Activated CD4-positive, alpha-beta T cell treated with anti-CD3 and anti-CD28 coated beads for 1 hour (primary cell): ENCODE results near the gene PRSS12.

ENCODE experiments used
- DNase-seq: peaks from one replicate; pipeline ENCODE4 v3.0.0-alpha.2; 2020

The PRSS12 gene

GRCh38 chr4:118354913-118355312, 2.1 kb upstream of the PRSS12 start:
- no peak for DNase-seq

GRCh38 chr4:118353534-118354030, 779 bp upstream of the PRSS12 start:
- no peak for DNase-seq

GRCh38 chr4:118351851-118352827, 664 bp downstream of the PRSS12 start:
- no peak for DNase-seq

- no peak for DNase-seq
Measured at GRCh38 chr4:118350961-118351360, 1.8 kb downstream of the PRSS12 start.

- DNase-seq, result no peak
Measured at GRCh38 chr4:118348886-118349285, 3.9 kb downstream of the PRSS12 start.

GRCh38 chr4:118346495-118346894, 6.3 kb downstream of the PRSS12 start:
- no peak for DNase-seq

GRCh38 chr4:118345813-118346212, 7.0 kb downstream of the PRSS12 start:
- no peak for DNase-seq

- no peak for DNase-seq
Measured at GRCh38 chr4:118344801-118345200, 8.0 kb downstream of the PRSS12 start.

GRCh38 chr4:118343501-118343900, 9.3 kb downstream of the PRSS12 start:
- DNase-seq, result no peak

- DNase-seq, result no peak
Measured at GRCh38 chr4:118340109-118340508, 12.7 kb downstream of the PRSS12 start.

- no peak for DNase-seq
Measured at GRCh38 chr4:118338981-118339765, 13.6 kb downstream of the PRSS12 start.

GRCh38 chr4:118338518-118338917, 14.3 kb downstream of the PRSS12 start:
- no peak for DNase-seq

GRCh38 chr4:118337954-118338353, 14.8 kb downstream of the PRSS12 start:
- DNase-seq, result no peak

- no peak for DNase-seq
Measured at GRCh38 chr4:118335774-118336173, 17.0 kb downstream of the PRSS12 start.

- no peak for DNase-seq
Measured at GRCh38 chr4:118335324-118335723, 17.5 kb downstream of the PRSS12 start.

GRCh38 chr4:118331352-118331751, 21.5 kb downstream of the PRSS12 start:
- DNase-seq, result no peak

GRCh38 chr4:118329849-118330248, 23.0 kb downstream of the PRSS12 start:
- DNase-seq, result no peak

GRCh38 chr4:118327554-118328241, 25.1 kb downstream of the PRSS12 start:
- no peak for DNase-seq

- DNase-seq, result no peak
Measured at GRCh38 chr4:118326585-118326984, 26.2 kb downstream of the PRSS12 start.

GRCh38 chr4:118325431-118325830, 27.4 kb downstream of the PRSS12 start:
- no peak for DNase-seq

- no peak for DNase-seq
Measured at GRCh38 chr4:118322831-118323502, 29.8 kb downstream of the PRSS12 start.

GRCh38 chr4:118318931-118319330, 33.9 kb downstream of the PRSS12 start:
- DNase-seq, result no peak
